Ovary (tissue), 9 donors: Measurements from ENCODE around the gene CST8. TPM values are rescaled to one million over a fixed set of nuclear protein-coding genes. Genes with fewer than 3 reads are reported as not detected.

Experiments
- DNase-seq, 5 donors: peaks; one replicate each; pipeline ENCODE4 v3.0.0-alpha.2; 2019 to 2020
- H3K27ac ChIP-seq, 2 donors: fragments of 200-600 bp; one replicate each; pipeline versions ENCODE4 v1.5.1 to v1.8.0; 2019 to 2022
- H3K27me3 ChIP-seq: fragments of 200-600 bp; one replicate; pipeline ENCODE4 v1.8.0; 2022
- H3K36me3 ChIP-seq: fragments of 200-600 bp; sonication (generic); one replicate; pipeline ENCODE4 v1.5.1; 2019
- H3K4me1 ChIP-seq: one replicate; pipeline ENCODE4 v1.8.1; 2013; ENCODE audit warnings: mild to moderate bottlenecking, moderate library complexity; ENCODE audit not compliant: insufficient read depth
- H3K4me3 ChIP-seq: fragments of 200-600 bp; sonication (generic); one replicate; pipeline ENCODE4 v1.5.1; 2017
- H3K9me3 ChIP-seq, 2 donors: fragments of 200-600 bp in 1 of 2; sonication (generic) in 1 of 2; one replicate each; pipeline versions ENCODE4 v1.5.1 to v1.8.1; 2013 to 2019; ENCODE audit warnings: mild to moderate bottlenecking in 1 of 2, moderate library complexity in 1 of 2
- CTCF ChIP-seq, 3 donors: fragments of 450-650 bp in 2 of 3; fragments of 200-600 bp in 1 of 3; IDR thresholded peaks; one replicate each; pipeline versions ENCODE4 v1.5.1 to v1.8.0; 2016 to 2022; ENCODE audit warnings: antibody characterized with exemption in 3 of 3, mild to moderate bottlenecking in 1 of 3
- EP300 ChIP-seq: sonication (generic); formaldehyde crosslinking; IDR thresholded peaks from one replicate; pipeline ENCODE4 v1.6.1; 2017; ENCODE audit warnings: antibody characterized with exemption
- POLR2A ChIP-seq: fragments of 450-650 bp; IDR thresholded peaks from one replicate; pipeline ENCODE4 v1.6.1; 2017; ENCODE audit warnings: antibody characterized with exemption, mild to moderate bottlenecking, moderate library complexity
- WGBS, 3 donors: extraction: QIAGEN DNeasy Blood & Tissue Kit in 1 of 3; methylation state at CpG; one replicate each; pipeline versions ENCODE4 v1.1.5 to v1.1.7; 2013 to 2017; 5-methylcytosine and 5-hydroxymethylcytosine counted together
- intact Hi-C, 4 donors: fragments of 100-400 bp; cut with DNase I; formaldehyde crosslinking; loops; one replicate each; pipeline versions ENCODE4 v1.11.0 to v1.15.1; 2022 to 2023
- polyA plus RNA-seq, 2 donors: library from polyadenylated mRNA; stranded (reverse); fragments of 200-250 nt in 1 of 2; fragments of 350-450 nt in 1 of 2; fragmentation: Illumina TruSeq in 1 of 2; extraction: RNeasy Lipid Tissue Mini Kit (QIAGEN cat#74804) in 1 of 2; gene quantifications; one replicate each; pipeline ENCODE4 v1.2.3, GENCODE V29; 2013 to 2014
- total RNA-seq, 7 donors: library from RNA; depleted of rRNA in 2 of 7; stranded (reverse); fragments of >200 nt in 2 of 7; fragmentation: NEBNext Ultra II Directional in 3 of 7; extraction: Animal tissue kit (Norgen Biotek cat#: 25700) in 3 of 7; gene quantifications; one replicate each; pipeline versions ENCODE4 v1.1.0 to v1.2.4, GENCODE V29; 2016 to 2023
- donor health status: DM: no; HTN: no; CAD: no; lungs with moderate emphysema.
- donor health status: DM: no; HTN: no; CAD: no.
- donor health status: Bipolar disorder and iron deficiency.
- donor health status: DM: yes; HTN: yes; CAD: no.
- donor health status: DM: no; HTN: no; CAD: no.
- donor health status: DM: yes; HTN: yes; CAD: no.

CST8 gene
- total and polyA plus RNA-seq, 9 donors = not detected

- no peaks in the 10 kb centered on the region for H3K9me3 ChIP-seq
- intact Hi-C loops = no loop called here
- no peaks in the 10 kb centered on the region for H3K36me3 ChIP-seq
- no peak overlapping the region for H3K27ac ChIP-seq
- no peaks in the 10 kb centered on the region for H3K27me3 ChIP-seq
- H3K4me1 ChIP-seq = no peaks in the 10 kb centered on the region
- no peak for TF ChIP-seq CTCF (IDR thresholded peaks at IDR 0.05)
- TF ChIP-seq EP300 = no peak
- no peak for TF ChIP-seq POLR2A
- DNase-seq = no peak
- WGBS, 3 donors = 48 to 58% (median 50%) methylated on average over 8 of the region's 8 CpGs
- H3K4me3 ChIP-seq = no peak overlapping the region
Observed at GRCh38 chr20:23508449-23509229, 17.7 kb downstream of the CST8 start.

GRCh38 chr20:23509247-23509913 lies 18.5 kb downstream of the CST8 start:
- DNase-seq = no peak
- WGBS, 3 donors = 61 to 69% (median 68%) methylated on average over 10 of the region's 10 CpGs

GRCh38 chr20:23510000-23510590 lies 19.2 kb downstream of the CST8 start:
- no peak for DNase-seq
- Histone ChIP-seq H3K27me3 (no peaks in the 10 kb centered on the region), H3K4me1 (no peaks in the 10 kb centered on the region), H3K9me3 (no peaks in the 10 kb centered on the region), H3K36me3 (no peaks in the 10 kb centered on the region), H3K4me3 (no peak overlapping the region), H3K27ac (no peak overlapping the region)
- 85 to 92% (median 89%) methylated on average over 12 of the region's 12 CpGs for WGBS, 3 donors
- TF ChIP-seq EP300 (no peak), POLR2A (no peak), CTCF (IDR thresholded peaks at IDR 0.05) (no peak)
- intact Hi-C loops = no loop called here

More at GRCh38 chr20:23509247-23509913, 18.5 kb downstream of the CST8 start:
- TF ChIP-seq CTCF (IDR thresholded peaks at IDR 0.05) (no peak), POLR2A (no peak), EP300 (no peak)
- Histone ChIP-seq H3K27ac (no peak overlapping the region), H3K36me3 (no peaks in the 10 kb centered on the region), H3K4me1 (no peaks in the 10 kb centered on the region), H3K9me3 (no peaks in the 10 kb centered on the region), H3K27me3 (no peaks in the 10 kb centered on the region), H3K4me3 (no peak overlapping the region)
- intact Hi-C loops = no loop called here

GRCh38 chr20:23513164-23513563 lies 22.2 kb downstream of the CST8 start:
- H3K27me3 ChIP-seq = no peaks in the 10 kb centered on the region
- H3K4me3 ChIP-seq = no peak overlapping the region
- intact Hi-C loops = no loop called here
- no peaks in the 10 kb centered on the region for H3K36me3 ChIP-seq
- H3K4me1 ChIP-seq = no peaks in the 10 kb centered on the region
- no peak for TF ChIP-seq EP300
- TF ChIP-seq CTCF (IDR thresholded peaks at IDR 0.05) = no peak
- TF ChIP-seq POLR2A = no peak
- no peaks in the 10 kb centered on the region for H3K9me3 ChIP-seq
- DNase-seq = no peak
- H3K27ac ChIP-seq = no peak overlapping the region
